HCT116 (cell line): ENCODE measurements around the gene LARP1. TPM values are rescaled to one million over a fixed set of nuclear protein-coding genes. Genes with fewer than 3 reads are reported as not detected.

Source experiments
- ATAC-seq: fragments of 200-7000 bp; cut with Tn5 transposase; 2 replicates; pipeline ENCODE4 v1.9.1; 2020; ENCODE audit warnings: mild to moderate bottlenecking, moderate library complexity
- BruUV-seq: library from RNA; stranded (reverse); fragments of 400-500 nt; replicated peaks from 2 replicates; lab custom pipeline; 2021; lab: Mats Ljungman, UMichigan
- CTCF ChIA-PET: fragments of 300-600 bp; sonication (Branson Sonifier 250); formaldehyde crosslinking; loops from one replicate; lab custom pipeline; 2021; ENCODE audit warnings: antibody characterized with exemption; lab: Charles Lee
- POLR2A ChIA-PET: fragments of 300-600, 350-600 bp; sonication (Branson Sonifier 250); formaldehyde crosslinking; loops from one replicate; lab custom pipeline; 2021; ENCODE audit warnings: antibody characterized with exemption; lab: Charles Lee
- RAD21 ChIA-PET, 2 experiments: fragments of 300-600 bp; sonication (Branson Sonifier 250); formaldehyde crosslinking; loops; one replicate each; lab custom pipeline; 2023; ENCODE audit warnings: low total read pairs in 2 of 2; ENCODE audit not compliant: uncharacterized antibody in 2 of 2, unreplicated experiment in 2 of 2, low non-redundant PET in 1 of 2; lab: Charles Lee
- DNase-seq: peaks from one replicate; pipeline ENCODE4 v3.0.0-alpha.2; 2010; ENCODE audit warnings: low read depth, low spot score
- H2AFZ ChIP-seq: fragments of 200-600 bp; shearing (Covaris generic), sonication (generic); 2 replicates; pipeline ENCODE4 v1.6.1; 2017; ENCODE audit warnings: low read depth, mixed run types, mixed read lengths, antibody characterized with exemption, low read length; ENCODE audit not compliant: poor library complexity, severe bottlenecking
- H3K27ac ChIP-seq: 2 replicates; pipeline ENCODE4 v1.5.1; 2012; ENCODE audit warnings: low read depth, low read length
- H3K27me3 ChIP-seq: fragments of 200-600 bp; sonication (generic); 2 replicates; pipeline ENCODE4 v1.6.1; 2016; ENCODE audit warnings: mixed run types, low read length, mixed read lengths; ENCODE audit not compliant: insufficient read depth
- H3K36me3 ChIP-seq, 2 experiments: fragments of 200-500 bp in 1 of 2; fragments of 200-600 bp in 1 of 2; sonication (Bioruptor generic) in 1 of 2; sonication (generic) in 1 of 2; 2 replicates each; pipeline versions ENCODE4 v1.5.1 to v1.6.1; 2014 to 2016; ENCODE audit warnings: low read length in 2 of 2, inconsistent platforms in 1 of 2, mixed read lengths in 1 of 2, mixed run types in 1 of 2; ENCODE audit not compliant: insufficient read depth in 2 of 2, control insufficient read depth in 1 of 2
- H3K4me1 ChIP-seq, 2 experiments: fragments of 200-600 bp in 1 of 2; sonication (generic) in 1 of 2; 2 replicates each; pipeline versions ENCODE4 v1.5.1 to v1.6.1; 2012 to 2017; ENCODE audit warnings: low read length in 2 of 2, inconsistent platforms in 1 of 2, mild to moderate bottlenecking in 1 of 2, mixed read lengths in 1 of 2, mixed run types in 1 of 2, moderate library complexity in 1 of 2; ENCODE audit not compliant: insufficient read depth in 2 of 2, control insufficient read depth in 1 of 2
- H3K4me2 ChIP-seq: fragments of 200-600 bp; sonication (generic); 2 replicates; pipeline ENCODE4 v1.6.1; 2017; ENCODE audit warnings: mixed run types, low read length, mixed read lengths
- H3K4me3 ChIP-seq, 2 experiments: fragments of 200-600 bp in 1 of 2; sonication (generic) in 1 of 2; replicated peaks in 1 of 2; 2 replicates each; pipeline ENCODE4 v1.5.1; 2011 to 2016; ENCODE audit warnings: low read length in 2 of 2, control low read depth in 1 of 2, low read depth in 1 of 2, mild to moderate bottlenecking in 1 of 2, mixed read lengths in 1 of 2, mixed run types in 1 of 2
- H3K79me2 ChIP-seq: fragments of 200-600 bp; sonication (generic); 2 replicates; pipeline ENCODE4 v1.6.1; 2017; ENCODE audit warnings: mild to moderate bottlenecking, mixed run types, low read length, moderate library complexity, mixed read lengths; ENCODE audit not compliant: insufficient read depth
- H3K9ac ChIP-seq: fragments of 200-600 bp; sonication (generic); 2 replicates; pipeline ENCODE4 v1.6.1; 2016; ENCODE audit warnings: low read length, mixed read lengths
- H3K9me2 ChIP-seq: fragments of 200-600 bp; sonication (generic), shearing (Covaris generic); 2 replicates; pipeline ENCODE4 v1.6.1; 2017; ENCODE audit warnings: mixed run types, mild to moderate bottlenecking, moderate library complexity; ENCODE audit not compliant: insufficient read depth
- H3K9me3 ChIP-seq, 2 experiments: fragments of 200-500 bp in 1 of 2; fragments of 200-600 bp in 1 of 2; sonication (Bioruptor generic) in 1 of 2; sonication (generic) in 1 of 2; 2 replicates each; pipeline ENCODE4 v1.6.1; 2014 to 2017; ENCODE audit warnings: low read length in 2 of 2, mixed read lengths in 2 of 2, inconsistent platforms in 1 of 2, low read depth in 1 of 2, mild to moderate bottlenecking in 1 of 2, mixed run types in 1 of 2, moderate library complexity in 1 of 2; ENCODE audit not compliant: control insufficient read depth in 1 of 2, insufficient read depth in 1 of 2
- H4K20me1 ChIP-seq: fragments of 200-600 bp; sonication (generic), shearing (Covaris generic); 2 replicates; pipeline ENCODE4 v1.6.1; 2017; ENCODE audit warnings: mixed run types, mild to moderate bottlenecking, moderate library complexity; ENCODE audit not compliant: insufficient read depth
- EZH2 ChIP-seq: fragments of 200-600 bp; sonication (generic); IDR thresholded peaks from 2 replicates; pipeline ENCODE4 v1.6.1; 2017; ENCODE audit warnings: antibody characterized with exemption, mixed run types
- FOSL1 ChIP-seq: IDR thresholded peaks from 2 replicates; pipeline ENCODE4 v1.6.1; 2012; ENCODE audit warnings: low read depth
- JUND ChIP-seq: IDR thresholded peaks from 2 replicates; pipeline ENCODE4 v1.6.1; 2012
- POLR2A ChIP-seq: IDR thresholded peaks from 2 replicates; pipeline ENCODE4 v1.7.0; 2011; ENCODE audit warnings: borderline replicate concordance; ENCODE audit not compliant: insufficient read depth, insufficient read length; ENCODE audit errors: extremely low read depth
- SRF ChIP-seq: IDR thresholded peaks from 2 replicates; pipeline ENCODE4 v1.6.1; 2012; ENCODE audit warnings: low read depth
- ZFX ChIP-seq: fragments of 450-650 bp; IDR thresholded peaks from 2 replicates; pipeline ENCODE4 v1.6.1; 2017
- ZNF274 ChIP-seq: fragments of 200-500 bp; sonication (Bioruptor generic); IDR thresholded peaks from 2 replicates; pipeline ENCODE4 v1.6.1; 2014; ENCODE audit warnings: mild to moderate bottlenecking, low read depth, low read length, inconsistent platforms
- intact Hi-C: fragments of 100-400 bp; cut with micrococcal nuclease; formaldehyde crosslinking; loops from 2 replicates; pipeline ENCODE4 v1.10.0; 2022
- total RNA-seq: library from RNA; stranded (reverse); gene quantifications from one replicate; pipeline ENCODE4 v1.2.1, GENCODE V29; 2021; ENCODE audit not compliant: unreplicated experiment
- TF ChIP-seq, protein P1 (sequence below): IDR thresholded peaks from 2 replicates; pipeline ENCODE4 v1.6.1; 2012; ENCODE audit warnings: low read depth
- TF ChIP-seq, protein P2 (sequence below): IDR thresholded peaks from 2 replicates; pipeline ENCODE4 v1.6.1; 2012

LARP1 gene
- total RNA-seq, 1 experiment from 2014 or later = 201 TPM

DNA sequence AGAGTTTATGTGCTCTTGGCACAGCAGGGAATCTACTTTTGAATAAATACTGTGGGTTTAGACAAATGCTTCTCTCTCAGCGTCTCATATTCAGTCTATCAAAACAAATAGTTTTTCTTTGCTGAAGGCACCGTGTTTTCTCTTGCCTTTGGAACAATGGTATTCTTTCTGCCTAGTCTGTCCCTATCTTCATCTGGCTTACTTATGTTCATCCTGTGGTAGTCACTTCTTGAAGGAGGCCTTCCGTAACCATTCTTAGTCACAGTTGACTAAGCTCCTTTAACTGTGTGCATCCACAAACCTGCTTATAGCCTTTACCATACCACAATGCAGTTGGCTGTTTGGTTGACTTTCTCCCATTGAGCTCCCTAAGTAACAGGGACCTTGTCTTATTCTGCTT lies 45.9 kb downstream of the LARP1 start:
- H3K9me2 ChIP-seq = no peaks in the 10 kb centered on the region
- no peaks in the 10 kb centered on the region for H3K9me3 ChIP-seq
- H3K27me3 ChIP-seq = no peaks in the 10 kb centered on the region
- no peak overlapping the region for H2AFZ ChIP-seq
- H3K4me2 ChIP-seq = no peak overlapping the region
- CTCF ChIA-PET = no interaction called here
- H3K4me3 ChIP-seq = no peak overlapping the region
- peaks cover 63% of the 10 kb centered on the region for H3K79me2 ChIP-seq
- H3K4me1 ChIP-seq = no peaks in the 10 kb centered on the region
- RAD21 ChIA-PET = no interaction called here
- DNase-seq (no peak), ATAC-seq (no peak)
- intact Hi-C loops = no loop called here
- TF ChIP-seq POLR2A (no peak), SRF (no peak), FOSL1 (no peak), ZNF274 (no peak), EZH2 (no peak), ZFX (no peak), JUND (no peak)
- TF ChIP-seq, protein P1, sequence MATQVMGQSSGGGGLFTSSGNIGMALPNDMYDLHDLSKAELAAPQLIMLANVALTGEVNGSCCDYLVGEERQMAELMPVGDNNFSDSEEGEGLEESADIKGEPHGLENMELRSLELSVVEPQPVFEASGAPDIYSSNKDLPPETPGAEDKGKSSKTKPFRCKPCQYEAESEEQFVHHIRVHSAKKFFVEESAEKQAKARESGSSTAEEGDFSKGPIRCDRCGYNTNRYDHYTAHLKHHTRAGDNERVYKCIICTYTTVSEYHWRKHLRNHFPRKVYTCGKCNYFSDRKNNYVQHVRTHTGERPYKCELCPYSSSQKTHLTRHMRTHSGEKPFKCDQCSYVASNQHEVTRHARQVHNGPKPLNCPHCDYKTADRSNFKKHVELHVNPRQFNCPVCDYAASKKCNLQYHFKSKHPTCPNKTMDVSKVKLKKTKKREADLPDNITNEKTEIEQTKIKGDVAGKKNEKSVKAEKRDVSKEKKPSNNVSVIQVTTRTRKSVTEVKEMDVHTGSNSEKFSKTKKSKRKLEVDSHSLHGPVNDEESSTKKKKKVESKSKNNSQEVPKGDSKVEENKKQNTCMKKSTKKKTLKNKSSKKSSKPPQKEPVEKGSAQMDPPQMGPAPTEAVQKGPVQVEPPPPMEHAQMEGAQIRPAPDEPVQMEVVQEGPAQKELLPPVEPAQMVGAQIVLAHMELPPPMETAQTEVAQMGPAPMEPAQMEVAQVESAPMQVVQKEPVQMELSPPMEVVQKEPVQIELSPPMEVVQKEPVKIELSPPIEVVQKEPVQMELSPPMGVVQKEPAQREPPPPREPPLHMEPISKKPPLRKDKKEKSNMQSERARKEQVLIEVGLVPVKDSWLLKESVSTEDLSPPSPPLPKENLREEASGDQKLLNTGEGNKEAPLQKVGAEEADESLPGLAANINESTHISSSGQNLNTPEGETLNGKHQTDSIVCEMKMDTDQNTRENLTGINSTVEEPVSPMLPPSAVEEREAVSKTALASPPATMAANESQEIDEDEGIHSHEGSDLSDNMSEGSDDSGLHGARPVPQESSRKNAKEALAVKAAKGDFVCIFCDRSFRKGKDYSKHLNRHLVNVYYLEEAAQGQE = no peak
- TF ChIP-seq, protein P2, sequence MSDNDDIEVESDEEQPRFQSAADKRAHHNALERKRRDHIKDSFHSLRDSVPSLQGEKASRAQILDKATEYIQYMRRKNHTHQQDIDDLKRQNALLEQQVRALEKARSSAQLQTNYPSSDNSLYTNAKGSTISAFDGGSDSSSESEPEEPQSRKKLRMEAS = no peak
- peaks cover 11% of the 10 kb centered on the region; the same call in 1 of the 2 replicates for H4K20me1 ChIP-seq
- no TSS peak for BruUV-seq
- POLR2A ChIA-PET = no interaction called here
- H3K27ac ChIP-seq = no peak overlapping the region
- H3K36me3 ChIP-seq = peaks cover 73 to 77% of the 10 kb centered on the region in 2 experiments
- no peak overlapping the region for H3K9ac ChIP-seq
